B cell (primary cell): ENCODE data around the gene ASB11. TPM values are rescaled to one million over a fixed set of nuclear protein-coding genes. Genes with fewer than 3 reads are reported as not detected.

Source experiments
- ATAC-seq: fragments of 200-7000 bp; cut with Tn5 transposase; one replicate; pipeline ENCODE4 v1.10.0; 2021; ENCODE audit warnings: low read depth, mild to moderate bottlenecking, moderate number of reproducible peaks, moderate library complexity
- CTCF ChIA-PET: fragments of 350-600 bp; sonication (Branson Sonifier 250); formaldehyde crosslinking; loops from one replicate; lab custom pipeline; 2021; ENCODE audit warnings: antibody characterized with exemption, inconsistent platforms; lab: Charles Lee
- POLR2A ChIA-PET: fragments of 350-600 bp; sonication (Branson Sonifier 250); formaldehyde crosslinking; loops from one replicate; lab custom pipeline; 2021; ENCODE audit warnings: antibody characterized with exemption; lab: Charles Lee
- DNase-seq: peaks from one replicate; pipeline ENCODE4 v3.0.0; 2013
- H2AFZ ChIP-seq: 2 replicates; pipeline ENCODE4 v1.6.1; 2012; ENCODE audit warnings: mild to moderate bottlenecking, low read depth, low read length; ENCODE audit not compliant: insufficient read depth, poor library complexity, severe bottlenecking
- H3K27ac ChIP-seq, 2 donors: 1 replicate in 1 of 2; 2 replicates in 1 of 2; pipeline ENCODE4 v1.5.1; 2012 to 2013; ENCODE audit warnings: low read length in 2 of 2, mild to moderate bottlenecking in 2 of 2, moderate library complexity in 1 of 2
- H3K27me3 ChIP-seq, 4 experiments: fragments of 200-600 bp in 1 of 4; sonication (generic) in 1 of 4; replicated peaks in 1 of 4; 1 replicate in 2 of 4; 2 replicates in 2 of 4; pipeline versions ENCODE4 v1.6.1 to v1.7.0; 2013 to 2016; ENCODE audit warnings: low read length in 3 of 4, mild to moderate bottlenecking in 2 of 4, mixed read lengths in 1 of 4, moderate library complexity in 1 of 4; ENCODE audit not compliant: insufficient read depth in 4 of 4, control insufficient read depth in 3 of 4; ENCODE audit errors: control extremely low read depth in 1 of 4
- H3K36me3 ChIP-seq, 2 experiments: replicated peaks in 1 of 2; 1 replicate in 1 of 2; 2 replicates in 1 of 2; pipeline versions ENCODE4 v1.6.1 to v1.7.1; 2013; ENCODE audit warnings: low read length in 1 of 2; ENCODE audit not compliant: insufficient read depth in 2 of 2, control insufficient read depth in 1 of 2; ENCODE audit errors: control extremely low read depth in 1 of 2, extremely low read depth in 1 of 2
- H3K4me1 ChIP-seq, 2 donors: fragments of 200-600 bp in 1 of 2; sonication (generic) in 1 of 2; 1 replicate in 1 of 2; 2 replicates in 1 of 2; pipeline versions ENCODE4 v1.5.1 to v1.6.1; 2013 to 2017; ENCODE audit warnings: low read length in 2 of 2; ENCODE audit not compliant: control insufficient read depth in 2 of 2, insufficient read depth in 2 of 2
- H3K4me2 ChIP-seq: replicated peaks from 2 replicates; pipeline ENCODE3; 2012; ENCODE audit warnings: mild to moderate bottlenecking, low read depth, low read length; ENCODE audit not compliant: poor library complexity, severe bottlenecking
- H3K4me3 ChIP-seq, 5 experiments: fragments of 200-600 bp in 1 of 5; sonication (generic) in 1 of 5; 1 replicate in 3 of 5; 2 replicates in 2 of 5; pipeline versions ENCODE4 v1.5.1 to v1.7.0; 2011 to 2016; ENCODE audit warnings: low read length in 4 of 5, mild to moderate bottlenecking in 4 of 5, low read depth in 2 of 5, control low read depth in 1 of 5, moderate library complexity in 1 of 5; ENCODE audit not compliant: insufficient read depth in 1 of 5; ENCODE audit errors: control extremely low read depth in 1 of 5, extremely low read depth in 1 of 5
- H3K79me2 ChIP-seq: fragments of 200-600 bp; sonication (generic); one replicate; pipeline ENCODE4 v1.6.0; 2016; ENCODE audit warnings: low read length; ENCODE audit not compliant: control insufficient read depth, insufficient read depth
- H3K9ac ChIP-seq: fragments of 200-600 bp; sonication (generic); 2 replicates; pipeline ENCODE4 v1.6.1; 2017; ENCODE audit warnings: mild to moderate bottlenecking, low read length, moderate library complexity
- H3K9me3 ChIP-seq, 3 donors: one replicate each; pipeline versions ENCODE4 v1.6.1 to v1.7.1; 2013; ENCODE audit warnings: low read length in 2 of 3; ENCODE audit not compliant: control insufficient read depth in 2 of 3, insufficient read depth in 1 of 3; ENCODE audit errors: control extremely low read depth in 1 of 3
- H4K20me1 ChIP-seq: 2 replicates; pipeline ENCODE4 v1.6.0; 2012; ENCODE audit warnings: mild to moderate bottlenecking, low read length; ENCODE audit not compliant: insufficient read depth, control insufficient read depth, poor library complexity, severe bottlenecking
- H3K27ac Mint-ChIP-seq: one replicate; pipeline ENCODE4 v1.8.0; 2021; ENCODE audit warnings: mixed read lengths
- H3K27me3 Mint-ChIP-seq: one replicate; pipeline ENCODE4 v1.8.0; 2021; ENCODE audit warnings: mixed read lengths
- H3K4me1 Mint-ChIP-seq: one replicate; pipeline ENCODE4 v1.8.0; 2021; ENCODE audit warnings: mixed read lengths
- H3K4me3 Mint-ChIP-seq: one replicate; pipeline ENCODE4 v1.8.0; 2021; ENCODE audit warnings: mixed read lengths
- H3K9me3 Mint-ChIP-seq: one replicate; pipeline ENCODE4 v1.8.0; 2022; ENCODE audit warnings: mixed read lengths; ENCODE audit not compliant: insufficient read depth
- CTCF ChIP-seq: fragments of 200-600 bp; IDR thresholded peaks from one replicate; pipeline ENCODE4 v1.8.0; 2022; ENCODE audit warnings: antibody characterized with exemption, mild to moderate bottlenecking
- EZH2 ChIP-seq: IDR thresholded peaks from 2 replicates; pipeline ENCODE4 v1.6.1; 2012; ENCODE audit warnings: borderline replicate concordance, low read depth, mild to moderate bottlenecking, moderate library complexity, low read length; ENCODE audit not compliant: insufficient read depth, poor library complexity, severe bottlenecking
- WGBS: methylation state at CpG from one replicate; pipeline ENCODE4 v1.1.5; 2013; ENCODE audit warnings: missing lambda C conversion rate; ENCODE audit not compliant: insufficient coverage; 5-methylcytosine and 5-hydroxymethylcytosine counted together
- intact Hi-C: fragments of 100-400 bp; cut with micrococcal nuclease; formaldehyde crosslinking; loops from one replicate; pipeline ENCODE4 v1.10.0; 2022
- polyA plus RNA-seq: library from polyadenylated mRNA; depleted of rRNA; stranded (reverse); fragments of >200 nt; gene quantifications from 2 replicates; pipeline ENCODE4 v1.2.3, GENCODE V29; 2012
- total RNA-seq, 2 donors: library from RNA; stranded (reverse); fragments of 120-200 nt in 1 of 2; gene quantifications; 1 replicate in 1 of 2; 2 replicates in 1 of 2; pipeline versions ENCODE4 v1.2.3 to v1.2.4, GENCODE V29; 2013 to 2022

Gene ASB11
- total and polyA plus RNA-seq, 2 donors (not counting 1 experiment from before 2014, with no cell fraction given), result not detected

GRCh38 chrX:15328131-15328530 is 12.7 kb upstream of the ASB11 start:
- intact Hi-C loops, result no loop called here
- no peaks in the 10 kb centered on the region for H3K9me3 ChIP-seq
- TF ChIP-seq EZH2, result no peak
- no peak for TF ChIP-seq CTCF
- DNase-seq (no peak), ATAC-seq (no peak)
- CTCF ChIA-PET, result no interaction called here
- no peak overlapping the region for H2AFZ ChIP-seq
- H3K4me3 ChIP-seq, result no peak overlapping the region
- no peaks in the 10 kb centered on the region for H4K20me1 ChIP-seq
- peaks cover 0 to 27% of the 10 kb centered on the region in 2 experiments for H3K36me3 ChIP-seq
- H3K4me3 Mint-ChIP-seq, result no peak overlapping the region
- peaks cover 3% of the 10 kb centered on the region for H3K4me1 Mint-ChIP-seq
- no peaks in the 10 kb centered on the region for H3K79me2 ChIP-seq
- H3K27ac ChIP-seq, result no peak overlapping the region
- no peaks in the 10 kb centered on the region for H3K9me3 Mint-ChIP-seq
- POLR2A ChIA-PET, result no interaction called here
- no peak overlapping the region for H3K27ac Mint-ChIP-seq
- H3K27me3 Mint-ChIP-seq, result no peaks in the 10 kb centered on the region
- no peaks in the 10 kb centered on the region for H3K27me3 ChIP-seq
- WGBS, result no CpG with 5 or more reads among the region's 3 CpGs
- H3K4me1 ChIP-seq, result no peaks in the 10 kb centered on the region
- H3K4me2 ChIP-seq, result no peak overlapping the region
- H3K9ac ChIP-seq, result no peak overlapping the region

GRCh38 chrX:15322472-15322871 is 7.0 kb upstream of the ASB11 start:
- no CpG with 5 or more reads among the region's 5 CpGs for WGBS
- Mint-ChIP-seq H3K4me3 (no peak overlapping the region), H3K9me3 (no peaks in the 10 kb centered on the region), H3K27me3 (no peaks in the 10 kb centered on the region), H3K27ac (no peak overlapping the region), H3K4me1 (no peaks in the 10 kb centered on the region)
- CTCF ChIA-PET, result no interaction called here
- no peak for TF ChIP-seq EZH2
- no peak for TF ChIP-seq CTCF
- intact Hi-C loops, result no loop called here
- H3K4me3 ChIP-seq, result no peak overlapping the region
- no peaks in the 10 kb centered on the region for H3K4me1 ChIP-seq
- no peaks in the 10 kb centered on the region for H4K20me1 ChIP-seq
- POLR2A ChIA-PET, result no interaction called here
- H3K36me3 ChIP-seq, result peaks cover 4 to 17% of the 10 kb centered on the region in 2 experiments
- no peak overlapping the region for H3K27ac ChIP-seq
- H3K4me2 ChIP-seq, result no peak overlapping the region
- no peaks in the 10 kb centered on the region for H3K9me3 ChIP-seq
- no peaks in the 10 kb centered on the region for H3K27me3 ChIP-seq
- H3K79me2 ChIP-seq, result no peaks in the 10 kb centered on the region
- H3K9ac ChIP-seq, result no peak overlapping the region
- DNase-seq (no peak), ATAC-seq (no peak)
- no peak overlapping the region for H2AFZ ChIP-seq
